WTC11 (cell line): ENCODE data around the gene PDE4B. TPM values are rescaled to one million over a fixed set of nuclear protein-coding genes. Genes with fewer than 3 reads are reported as not detected.

Experiments
- ATAC-seq: fragments of 200-7000 bp; cut with Tn5 transposase; 2 replicates; pipeline ENCODE4 v1.10.0; 2021; ENCODE audit warnings: mild to moderate bottlenecking, moderate library complexity
- CTCF ChIA-PET: fragments of 300-600 bp; sonication (Branson Sonifier 250); formaldehyde crosslinking; loops from one replicate; lab custom pipeline; 2021; ENCODE audit warnings: antibody characterized with exemption; lab: Charles Lee
- POLR2A ChIA-PET: fragments of 350-600 bp; sonication (Branson Sonifier 250); formaldehyde crosslinking; loops from one replicate; lab custom pipeline; 2021; ENCODE audit warnings: antibody characterized with exemption; lab: Charles Lee
- DNase-seq: peaks from one replicate; pipeline ENCODE4 v3.0.0; 2021; ENCODE audit warnings: low spot score
- H3K27ac Mint-ChIP-seq: 2 replicates; pipeline ENCODE4 v1.8.0; 2021; ENCODE audit warnings: mixed read lengths
- H3K27me3 Mint-ChIP-seq: 2 replicates; pipeline ENCODE4 v1.8.0; 2021; ENCODE audit warnings: low read depth, mild to moderate bottlenecking, moderate library complexity, mixed read lengths
- H3K36me3 Mint-ChIP-seq: 2 replicates; pipeline ENCODE4 v1.8.0; 2021; ENCODE audit warnings: mixed read lengths
- H3K4me1 Mint-ChIP-seq: 2 replicates; pipeline ENCODE4 v1.8.0; 2022; ENCODE audit warnings: mixed read lengths
- H3K4me3 Mint-ChIP-seq: 2 replicates; pipeline ENCODE4 v1.8.0; 2021; ENCODE audit warnings: mild to moderate bottlenecking, moderate library complexity, mixed read lengths
- H3K9me3 Mint-ChIP-seq: 2 replicates; pipeline ENCODE4 v1.8.0; 2021; ENCODE audit warnings: mixed read lengths
- AFF4 ChIP-seq: sonication (generic); formaldehyde crosslinking; IDR thresholded peaks from 2 replicates; pipeline ENCODE4 v1.8.1; 2023; ENCODE audit warnings: mild to moderate bottlenecking, missing genetic modification reagents, borderline replicate concordance
- ATF1 ChIP-seq: sonication (generic); formaldehyde crosslinking; IDR thresholded peaks from 2 replicates; pipeline ENCODE4 v1.8.1; 2023; ENCODE audit warnings: mild to moderate bottlenecking, moderate library complexity, missing genetic modification reagents
- ERG ChIP-seq: fragments of 250-450 bp; sonication (Bioruptor Pico); IDR thresholded peaks from 2 replicates; pipeline ENCODE4 v1.8.0; 2021; ENCODE audit warnings: mild to moderate bottlenecking
- ESRRA ChIP-seq: sonication (generic); formaldehyde crosslinking; IDR thresholded peaks from 2 replicates; pipeline ENCODE4 v1.8.1; 2022; ENCODE audit warnings: mild to moderate bottlenecking, missing genetic modification reagents, borderline replicate concordance
- ETV6 ChIP-seq: sonication (generic); formaldehyde crosslinking; IDR thresholded peaks from 2 replicates; pipeline ENCODE4 v1.8.1; 2022; ENCODE audit warnings: mild to moderate bottlenecking, missing genetic modification reagents
- FOXJ3 ChIP-seq: sonication (generic); formaldehyde crosslinking; IDR thresholded peaks from 2 replicates; pipeline ENCODE4 v1.9.0; 2021; ENCODE audit warnings: missing genetic modification reagents, mild to moderate bottlenecking, borderline replicate concordance
- FOXP1 ChIP-seq: sonication (generic); formaldehyde crosslinking; IDR thresholded peaks from 2 replicates; pipeline ENCODE4 v1.8.0; 2022; ENCODE audit warnings: missing genetic modification reagents, mild to moderate bottlenecking, moderate library complexity, borderline replicate concordance
- HMGXB4 ChIP-seq: sonication (generic); formaldehyde crosslinking; IDR thresholded peaks from 2 replicates; pipeline ENCODE4 v1.8.1; 2023; ENCODE audit warnings: mild to moderate bottlenecking, moderate library complexity, missing genetic modification reagents
- KAT7 ChIP-seq: sonication (generic); formaldehyde crosslinking; IDR thresholded peaks from 2 replicates; pipeline ENCODE4 v1.8.1; 2023; ENCODE audit warnings: missing genetic modification reagents, mild to moderate bottlenecking, borderline replicate concordance
- MAX ChIP-seq: sonication (generic); formaldehyde crosslinking; IDR thresholded peaks from 2 replicates; pipeline ENCODE4 v1.8.0; 2022; ENCODE audit warnings: mild to moderate bottlenecking, missing genetic modification reagents
- MLX ChIP-seq: sonication (generic); formaldehyde crosslinking; IDR thresholded peaks from 2 replicates; pipeline ENCODE4 v1.8.1; 2023; ENCODE audit warnings: mild to moderate bottlenecking, missing genetic modification reagents, moderate library complexity
- MYBL2 ChIP-seq: sonication (generic); formaldehyde crosslinking; IDR thresholded peaks from 2 replicates; pipeline ENCODE4 v1.8.1; 2023; ENCODE audit warnings: mild to moderate bottlenecking, moderate library complexity, missing genetic modification reagents
- PREB ChIP-seq: sonication (generic); formaldehyde crosslinking; IDR thresholded peaks from 2 replicates; pipeline ENCODE4 v1.8.1; 2022; ENCODE audit warnings: mild to moderate bottlenecking, missing genetic modification reagents, moderate library complexity, borderline replicate concordance
- PRRX2 ChIP-seq: fragments of 250-450 bp; sonication (Bioruptor Pico); IDR thresholded peaks from 2 replicates; pipeline ENCODE4 v1.8.0; 2021; ENCODE audit warnings: mild to moderate bottlenecking
- SMAD3 ChIP-seq: sonication (generic); formaldehyde crosslinking; IDR thresholded peaks from 2 replicates; pipeline ENCODE4 v1.8.0; 2022; ENCODE audit warnings: missing genetic modification reagents, mild to moderate bottlenecking, borderline replicate concordance
- SMAD4 ChIP-seq: sonication (generic); formaldehyde crosslinking; IDR thresholded peaks from 2 replicates; pipeline ENCODE4 v1.8.0; 2022; ENCODE audit warnings: mild to moderate bottlenecking, missing genetic modification reagents
- TEAD1 ChIP-seq: sonication (generic); formaldehyde crosslinking; IDR thresholded peaks from 2 replicates; pipeline ENCODE4 v1.8.0; 2022; ENCODE audit warnings: mild to moderate bottlenecking, missing genetic modification reagents
- TP53 ChIP-seq: sonication (generic); formaldehyde crosslinking; IDR thresholded peaks from 2 replicates; pipeline ENCODE4 v1.8.1; 2023; ENCODE audit warnings: mild to moderate bottlenecking, missing genetic modification reagents
- USF2 ChIP-seq: sonication (generic); formaldehyde crosslinking; IDR thresholded peaks from 2 replicates; pipeline ENCODE4 v1.8.1; 2023; ENCODE audit warnings: mild to moderate bottlenecking, missing genetic modification reagents, moderate library complexity
- ZMAT4 ChIP-seq: fragments of 250-450 bp; sonication (Bioruptor Pico); IDR thresholded peaks from 2 replicates; pipeline ENCODE4 v1.9.0; 2021; ENCODE audit warnings: mild to moderate bottlenecking
- ZNF121 ChIP-seq: sonication (generic); formaldehyde crosslinking; IDR thresholded peaks from 2 replicates; pipeline ENCODE4 v1.8.0; 2023; ENCODE audit warnings: missing genetic modification reagents
- ZNF263 ChIP-seq: sonication (generic); formaldehyde crosslinking; IDR thresholded peaks from 2 replicates; pipeline ENCODE4 v1.8.1; 2022; ENCODE audit warnings: low read depth, mild to moderate bottlenecking, moderate library complexity, missing genetic modification reagents
- ZNF317 ChIP-seq: sonication (generic); formaldehyde crosslinking; IDR thresholded peaks from 2 replicates; pipeline ENCODE4 v1.8.1; 2023; ENCODE audit warnings: low read depth, mild to moderate bottlenecking, moderate library complexity, missing genetic modification reagents, borderline replicate concordance
- ZNF396 ChIP-seq: fragments of 250-450 bp; sonication (Bioruptor Pico); IDR thresholded peaks from 2 replicates; pipeline ENCODE4 v1.8.0; 2021; ENCODE audit warnings: mild to moderate bottlenecking, moderate library complexity, borderline replicate concordance
- total RNA-seq: library from RNA; stranded (reverse); gene quantifications from 3 replicates; pipeline ENCODE4 v1.2.3, GENCODE V29; 2021

PDE4B gene
- total RNA-seq, 1 experiment from 2014 or later = 8.0 TPM

GRCh38 chr1:66339944-66340343 lies 547.2 kb downstream of the PDE4B start:
- Mint-ChIP-seq H3K9me3 (no peaks in the 10 kb centered on the region), H3K27me3 (no peaks in the 10 kb centered on the region)
- no peak for DNase-seq
- TF ChIP-seq KAT7 (CRISPR knock-in tag) = no peak
- no peak for TF ChIP-seq SMAD3 (CRISPR knock-in tag)
- TF ChIP-seq ZNF263 (CRISPR knock-in tag) = no peak
- TF ChIP-seq ATF1 (CRISPR knock-in tag) = no peak
- no peak for TF ChIP-seq ETV6
- TF ChIP-seq MAX (CRISPR knock-in tag) = no peak
- TF ChIP-seq FOXJ3 (CRISPR knock-in tag) = no peak
- no peak for TF ChIP-seq ESRRA
- TF ChIP-seq TP53 (CRISPR knock-in tag) = no peak
- TF ChIP-seq HMGXB4 (CRISPR knock-in tag) = no peak
- TF ChIP-seq ZNF317 = no peak
- TF ChIP-seq FOXP1 (CRISPR knock-in tag) = no peak
- TF ChIP-seq MYBL2 (CRISPR knock-in tag) = no peak
- TF ChIP-seq ZNF121 (CRISPR knock-in tag) = no peak
- no peak for TF ChIP-seq MLX (CRISPR knock-in tag)
- no peak for TF ChIP-seq AFF4 (CRISPR knock-in tag)
- TF ChIP-seq, all 79 proteins: peak for 0
- Mint-ChIP-seq H3K4me1 (peaks cover 60% of the 10 kb centered on the region), H3K27ac (peak overlapping the region; percentile 61; the same call in 1 of the 2 replicates), H3K36me3 (no peaks in the 10 kb centered on the region), H3K4me3 (no peak overlapping the region)
- no peak for ATAC-seq
- CTCF ChIA-PET = no interaction called here
- POLR2A ChIA-PET = no interaction called here

GRCh38 chr1:66341446-66342089 lies 548.9 kb downstream of the PDE4B start:
- no peaks in the 10 kb centered on the region for H3K9me3 Mint-ChIP-seq
- no peak overlapping the region for H3K4me3 Mint-ChIP-seq
- ChIA-PET CTCF (interaction anchor here (1.5 to 1.6 kb wide), 2 partner anchors 9 to 14 kb away, joined by 4 to 6 read pairs; no protein-coding TSS in a partner anchor), POLR2A (no interaction called here)
- ATAC-seq (no peak), DNase-seq (no peak)
- H3K4me1 Mint-ChIP-seq = peaks cover 60% of the 10 kb centered on the region
- no peaks in the 10 kb centered on the region for H3K27me3 Mint-ChIP-seq
- peak overlapping the region; percentile 85; the same call in 1 of the 2 replicates for H3K27ac Mint-ChIP-seq
- H3K36me3 Mint-ChIP-seq = no peaks in the 10 kb centered on the region
- TF ChIP-seq ZMAT4 (CRISPR knock-in tag) = no peak
- no peak for TF ChIP-seq ATF1 (CRISPR knock-in tag)
- no peak for TF ChIP-seq PREB (CRISPR knock-in tag)
- TF ChIP-seq FOXP1 (CRISPR knock-in tag) = no peak
- no peak for TF ChIP-seq TEAD1
- TF ChIP-seq ESRRA = no peak
- TF ChIP-seq SMAD4 (CRISPR knock-in tag) = no peak
- no peak for TF ChIP-seq ZNF396 (CRISPR knock-in tag)
- TF ChIP-seq MAX (CRISPR knock-in tag) = no peak
- no peak for TF ChIP-seq PRRX2 (CRISPR knock-in tag)
- no peak for TF ChIP-seq FOXJ3 (CRISPR knock-in tag)
- no peak for TF ChIP-seq ERG (CRISPR knock-in tag)
- TF ChIP-seq USF2 (CRISPR knock-in tag) = no peak
